Right atrium auricular region (tissue), 2 donors: Measurements from ENCODE around the gene PYGO2. TPM values are rescaled to one million over a fixed set of nuclear protein-coding genes. Genes with fewer than 3 reads are reported as not detected.

Experiments used
- DNase-seq: peaks from one replicate; pipeline ENCODE4 v3.0.0-alpha.2; 2019; ENCODE audit warnings: low spot score
- H3K27ac ChIP-seq, 2 donors: fragments of 200-600 bp; sonication (generic); 1 replicate in 1 of 2; 2 replicates in 1 of 2; pipeline ENCODE4 v1.5.1; 2016 to 2019
- H3K27me3 ChIP-seq, 2 donors: fragments of 200-600 bp; sonication (generic); one replicate each; pipeline versions ENCODE4 v1.5.1 to v1.6.0; 2017 to 2019
- H3K36me3 ChIP-seq: fragments of 200-600 bp; sonication (generic); one replicate; pipeline ENCODE4 v1.5.1; 2016
- H3K4me1 ChIP-seq, 2 donors: fragments of 200-600 bp; sonication (generic); one replicate each; pipeline versions ENCODE4 v1.5.1 to v1.6.0; 2017 to 2019
- H3K4me3 ChIP-seq, 2 donors: fragments of 200-600 bp; sonication (generic); 1 replicate in 1 of 2; 2 replicates in 1 of 2; pipeline ENCODE4 v1.5.1; 2017 to 2019; ENCODE audit warnings: mild to moderate bottlenecking in 1 of 2, moderate library complexity in 1 of 2
- H3K9me3 ChIP-seq, 2 donors: fragments of 200-600 bp; sonication (generic); one replicate each; pipeline ENCODE4 v1.5.1; 2019
- CTCF ChIP-seq, 2 donors: fragments of 200-600 bp; sonication (generic); IDR thresholded peaks; one replicate each; pipeline ENCODE4 v1.5.1; 2019; ENCODE audit warnings: antibody characterized with exemption in 2 of 2
- total RNA-seq, 2 donors: library from RNA; depleted of rRNA; stranded (reverse); fragments of >200 nt; gene quantifications; one replicate each; pipeline ENCODE4 v1.1.0, GENCODE V29; 2016

PYGO2 gene
- total RNA-seq, 2 donors from 2014 or later: 13.9 to 18.4 TPM

DNA sequence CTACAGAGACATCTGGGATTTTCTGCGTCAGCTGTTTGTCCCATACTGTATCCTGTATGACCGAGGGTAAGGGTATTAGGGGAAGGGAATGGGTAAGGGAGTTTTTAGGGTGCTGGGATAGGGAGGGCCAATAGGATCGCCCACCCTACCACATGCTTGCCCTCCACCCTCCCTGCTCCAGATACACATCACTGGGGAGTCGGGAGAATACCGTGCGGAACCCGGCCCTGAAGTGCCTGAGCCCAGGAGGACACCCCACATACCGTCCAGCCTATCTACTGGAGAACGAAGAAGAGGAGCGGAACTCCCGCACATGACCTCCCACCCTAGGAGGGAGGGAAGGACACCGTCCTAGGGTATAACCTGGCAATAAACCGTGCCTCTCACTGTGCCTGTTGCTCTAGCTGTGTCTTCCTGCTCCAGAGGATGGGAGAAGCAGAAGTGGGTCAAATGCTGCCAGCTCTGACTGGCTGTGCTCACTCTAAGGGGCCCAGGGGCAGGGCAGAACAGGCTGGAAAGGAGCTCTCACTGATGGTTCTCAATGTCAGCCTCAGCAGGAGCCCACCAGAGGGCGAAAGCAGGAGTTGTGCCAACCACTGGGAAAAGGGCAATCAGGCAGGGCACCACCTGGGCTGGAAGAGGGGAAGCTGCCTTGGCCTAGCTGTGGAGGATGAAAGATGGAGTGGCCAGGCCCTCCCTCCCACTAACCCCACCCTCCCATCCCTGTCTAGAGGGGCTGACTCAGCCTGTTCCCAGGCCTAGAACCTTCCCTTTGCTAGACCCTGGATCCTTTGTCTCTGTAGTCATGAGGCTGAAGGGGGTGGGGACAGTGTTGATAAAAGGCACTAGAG lies 31.4 kb upstream of the PYGO2 start:
- peaks cover 22% of the 10 kb centered on the region for H3K36me3 ChIP-seq
- no peak overlapping the region for H3K27ac ChIP-seq
- H3K4me3 ChIP-seq: no peak overlapping the region
- H3K27me3 ChIP-seq: no peaks in the 10 kb centered on the region
- H3K4me1 ChIP-seq: no peaks in the 10 kb centered on the region
- no peaks in the 10 kb centered on the region for H3K9me3 ChIP-seq
- no peak for DNase-seq
- no peak for TF ChIP-seq CTCF (IDR thresholded peaks at IDR 0.05)

GRCh38 chr1:154990276-154990675 lies 28.7 kb upstream of the PYGO2 start:
- DNase-seq: no peak
- Histone ChIP-seq H3K36me3 (peaks cover 25% of the 10 kb centered on the region), H3K9me3 (no peaks in the 10 kb centered on the region), H3K4me3 (no peak overlapping the region), H3K27me3 (no peaks in the 10 kb centered on the region), H3K27ac (no peak overlapping the region), H3K4me1 (no peaks in the 10 kb centered on the region)
- TF ChIP-seq CTCF (IDR thresholded peaks at IDR 0.05): no peak

- peaks cover 25% of the 10 kb centered on the region for H3K36me3 ChIP-seq
- no peak for TF ChIP-seq CTCF (IDR thresholded peaks at IDR 0.05)
- H3K4me1 ChIP-seq: peaks cover 0 to under 1% of the 10 kb centered on the region in 2 donors
- H3K27me3 ChIP-seq: no peaks in the 10 kb centered on the region
- H3K27ac ChIP-seq: no peak overlapping the region
- no peak for DNase-seq
- H3K4me3 ChIP-seq: no peak overlapping the region
- H3K9me3 ChIP-seq: no peaks in the 10 kb centered on the region
Observed at GRCh38 chr1:154989195-154989860, 27.7 kb upstream of the PYGO2 start.

- Histone ChIP-seq H3K9me3 (no peaks in the 10 kb centered on the region), H3K36me3 (peaks cover 25% of the 10 kb centered on the region), H3K4me1 (peaks cover 0 to 10% of the 10 kb centered on the region in 2 donors)
Observed at GRCh38 chr1:154988058-154988954, 26.7 kb upstream of the PYGO2 start.

More at GRCh38 chr1:154988058-154988954, 26.7 kb upstream of the PYGO2 start:
- H3K27me3 ChIP-seq: no peaks in the 10 kb centered on the region
- TF ChIP-seq CTCF (IDR thresholded peaks at IDR 0.05): no peak
- no peak overlapping the region for H3K27ac ChIP-seq
- H3K4me3 ChIP-seq: no peak overlapping the region
- no peak for DNase-seq
